Natural killer cell (primary cell): Measurements from ENCODE around the gene GAL3ST3. TPM values are rescaled to one million over a fixed set of nuclear protein-coding genes. Genes with fewer than 3 reads are reported as not detected.
A peak's percentile ranks its signal among the peaks of the same experiment; 100 is the strongest.
"Not testable (repeated sequence)": the region's sequence is repeated elsewhere in the genome, so short reads cannot be mapped to it uniquely, and the experiment has no call there.

Experiments used
- ATAC-seq, 3 donors: fragments of 150-1000 bp in 2 of 3; fragments of 200-7000 bp in 1 of 3; cut with Tn5 transposase; 1 replicate in 1 of 3; 2 replicates in 2 of 3; pipeline ENCODE4 v1.10.0; 2021; ENCODE audit warnings: mild to moderate bottlenecking in 2 of 3, moderate library complexity in 2 of 3
- DNase-seq, 2 donors: peaks; one replicate each; pipeline versions ENCODE4 v3.0.0 to v3.0.0-alpha.2; 2013 to 2021; ENCODE audit warnings: mixed read lengths in 1 of 2
- H3K27ac ChIP-seq: one replicate; pipeline ENCODE4 v1.5.1; 2013; ENCODE audit warnings: mild to moderate bottlenecking, low read length
- H3K27me3 ChIP-seq: one replicate; pipeline ENCODE4 v1.6.1; 2013; ENCODE audit warnings: low read length; ENCODE audit not compliant: control insufficient read depth, insufficient read depth
- H3K36me3 ChIP-seq: one replicate; pipeline ENCODE4 v1.6.1; 2013; ENCODE audit warnings: low read length; ENCODE audit not compliant: control insufficient read depth, insufficient read depth
- H3K4me1 ChIP-seq: one replicate; pipeline ENCODE4 v1.6.1; 2013; ENCODE audit warnings: low read length; ENCODE audit not compliant: control insufficient read depth, insufficient read depth
- H3K4me3 ChIP-seq: one replicate; pipeline ENCODE4 v1.5.1; 2013; ENCODE audit warnings: low read length
- H3K9me3 ChIP-seq: one replicate; pipeline ENCODE4 v1.6.1; 2013; ENCODE audit warnings: low read length; ENCODE audit not compliant: control insufficient read depth, insufficient read depth
- H3K27ac Mint-ChIP-seq, 2 donors: one replicate each; pipeline ENCODE4 v1.8.0; 2022; ENCODE audit warnings: mild to moderate bottlenecking in 2 of 2, mixed read lengths in 2 of 2, moderate library complexity in 1 of 2
- H3K27me3 Mint-ChIP-seq, 2 donors: one replicate each; pipeline ENCODE4 v1.8.0; 2022; ENCODE audit warnings: low read depth in 2 of 2, mixed read lengths in 2 of 2
- H3K36me3 Mint-ChIP-seq: one replicate; pipeline ENCODE4 v1.8.0; 2022; ENCODE audit warnings: mixed read lengths
- H3K4me1 Mint-ChIP-seq, 2 donors: one replicate each; pipeline ENCODE4 v1.8.0; 2022; ENCODE audit warnings: mixed read lengths in 2 of 2
- H3K4me3 Mint-ChIP-seq: one replicate; pipeline ENCODE4 v1.8.0; 2022; ENCODE audit warnings: mild to moderate bottlenecking, moderate library complexity, mixed read lengths
- H3K9me3 Mint-ChIP-seq, 2 donors: one replicate each; pipeline ENCODE4 v1.8.0; 2022; ENCODE audit warnings: mixed read lengths in 2 of 2
- WGBS: methylation state at CpG from one replicate; pipeline ENCODE4 v1.1.7; 2013; ENCODE audit warnings: missing lambda C conversion rate; ENCODE audit not compliant: insufficient coverage; 5-methylcytosine and 5-hydroxymethylcytosine counted together
- intact Hi-C: fragments of 100-400 bp; cut with micrococcal nuclease; formaldehyde crosslinking; loops from one replicate; pipeline ENCODE4 v1.14.2; 2022
- total RNA-seq, 4 donors: library from RNA; stranded (reverse); fragments of 120-200 nt in 1 of 4; gene quantifications; one replicate each; pipeline versions ENCODE4 v1.2.3 to v1.2.4, GENCODE V29; 2013 to 2022
- TF ChIP-seq, protein P1 (sequence below): fragments of 200-600 bp; IDR thresholded peaks from one replicate; pipeline ENCODE4 v1.8.0; 2022; ENCODE audit warnings: antibody characterized with exemption

The GAL3ST3 gene
- total RNA-seq, 3 donors from 2014 or later (not counting 1 experiment from before 2014, with no cell fraction given), result not detected

DNA sequence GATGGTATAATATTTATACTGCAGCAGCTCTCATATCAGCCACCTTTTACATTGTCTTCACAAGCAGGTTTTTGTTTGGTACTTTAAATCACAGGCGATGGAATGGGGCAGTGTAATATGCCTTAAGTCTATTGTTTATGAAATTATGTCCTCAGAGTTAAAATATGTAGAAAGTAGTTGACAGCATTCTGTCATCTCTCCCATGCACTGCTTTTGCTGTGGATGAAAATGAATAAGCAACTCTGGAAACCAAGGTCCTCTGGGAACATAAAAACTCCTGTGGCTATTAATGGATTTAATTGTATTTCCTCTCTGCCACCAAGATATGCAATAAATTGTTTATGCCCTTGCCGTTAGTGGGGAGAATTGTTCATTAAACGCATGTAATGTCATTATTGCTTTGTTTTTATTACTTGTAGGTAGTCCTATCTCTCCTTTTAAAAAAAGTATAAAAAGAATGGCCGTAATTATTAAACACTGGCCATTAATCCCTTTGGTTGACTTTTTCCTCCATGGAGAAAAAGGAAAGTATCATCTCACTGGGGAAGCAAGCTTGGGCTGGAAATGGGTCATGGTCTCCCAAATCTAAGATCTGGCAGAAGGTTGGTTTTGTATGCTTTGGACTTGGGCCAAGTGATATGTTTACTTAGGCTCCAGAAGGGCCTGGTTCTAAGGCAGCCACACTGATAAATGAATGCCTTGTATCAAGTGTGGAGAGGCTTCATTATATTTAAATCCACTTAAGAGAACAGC lies 34.2 kb upstream of the GAL3ST3 start:
- peak overlapping the region; percentile 18 for H3K27ac ChIP-seq
- peak overlapping the region; percentile 49 for H3K4me3 Mint-ChIP-seq
- peaks cover 68 to 71% of the 10 kb centered on the region in 2 donors for H3K4me1 Mint-ChIP-seq
- peak in 1 of 2 donors; percentile 40 for DNase-seq
- TF ChIP-seq, protein P1, sequence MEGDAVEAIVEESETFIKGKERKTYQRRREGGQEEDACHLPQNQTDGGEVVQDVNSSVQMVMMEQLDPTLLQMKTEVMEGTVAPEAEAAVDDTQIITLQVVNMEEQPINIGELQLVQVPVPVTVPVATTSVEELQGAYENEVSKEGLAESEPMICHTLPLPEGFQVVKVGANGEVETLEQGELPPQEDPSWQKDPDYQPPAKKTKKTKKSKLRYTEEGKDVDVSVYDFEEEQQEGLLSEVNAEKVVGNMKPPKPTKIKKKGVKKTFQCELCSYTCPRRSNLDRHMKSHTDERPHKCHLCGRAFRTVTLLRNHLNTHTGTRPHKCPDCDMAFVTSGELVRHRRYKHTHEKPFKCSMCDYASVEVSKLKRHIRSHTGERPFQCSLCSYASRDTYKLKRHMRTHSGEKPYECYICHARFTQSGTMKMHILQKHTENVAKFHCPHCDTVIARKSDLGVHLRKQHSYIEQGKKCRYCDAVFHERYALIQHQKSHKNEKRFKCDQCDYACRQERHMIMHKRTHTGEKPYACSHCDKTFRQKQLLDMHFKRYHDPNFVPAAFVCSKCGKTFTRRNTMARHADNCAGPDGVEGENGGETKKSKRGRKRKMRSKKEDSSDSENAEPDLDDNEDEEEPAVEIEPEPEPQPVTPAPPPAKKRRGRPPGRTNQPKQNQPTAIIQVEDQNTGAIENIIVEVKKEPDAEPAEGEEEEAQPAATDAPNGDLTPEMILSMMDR, result no peak
- 100% methylated on average over 1 of the region's 4 CpGs for WGBS
- no peaks in the 10 kb centered on the region for H3K36me3 Mint-ChIP-seq
- no peaks in the 10 kb centered on the region for H3K9me3 Mint-ChIP-seq
- H3K27me3 Mint-ChIP-seq, result no peaks in the 10 kb centered on the region
- peak overlapping the region; percentile 71 to 93 for H3K27ac Mint-ChIP-seq
- no peaks in the 10 kb centered on the region for H3K27me3 ChIP-seq
- intact Hi-C loops, result loop anchor here (5.0 kb wide), 1 partner anchor 34 kb away; no protein-coding TSS in a partner anchor
- H3K9me3 ChIP-seq, result no peaks in the 10 kb centered on the region
- no peak overlapping the region for H3K4me3 ChIP-seq
- no peaks in the 10 kb centered on the region for H3K36me3 ChIP-seq
- ATAC-seq, result no peak
- H3K4me1 ChIP-seq, result peaks cover 46% of the 10 kb centered on the region

- Mint-ChIP-seq H3K9me3 (no peaks in the 10 kb centered on the region), H3K27me3 (no peaks in the 10 kb centered on the region), H3K4me1 (peaks cover 65 to 70% of the 10 kb centered on the region in 2 donors), H3K36me3 (no peaks in the 10 kb centered on the region), H3K4me3 (peak overlapping the region; percentile 77), H3K27ac (peak overlapping the region; percentile 93)
- Histone ChIP-seq H3K9me3 (no peaks in the 10 kb centered on the region), H3K4me3 (no peak overlapping the region), H3K27me3 (no peaks in the 10 kb centered on the region), H3K4me1 (peaks cover 46% of the 10 kb centered on the region), H3K36me3 (peaks cover 6% of the 10 kb centered on the region), H3K27ac (peak overlapping the region; percentile 88)
- DNase-seq (peak; percentile 62 to 91), ATAC-seq (peak; percentile 86 to 95 (median 93))
- intact Hi-C loops, result loop anchor here (2.0 to 5.0 kb wide), 2 partner anchors 19 to 36 kb away; no protein-coding TSS in a partner anchor
- TF ChIP-seq, protein P1, result no peak
- WGBS, result 0% methylated on average over 5 of the region's 5 CpGs
Measured at GRCh38 chr11:66081505-66081904, 32.5 kb upstream of the GAL3ST3 start.

DNA sequence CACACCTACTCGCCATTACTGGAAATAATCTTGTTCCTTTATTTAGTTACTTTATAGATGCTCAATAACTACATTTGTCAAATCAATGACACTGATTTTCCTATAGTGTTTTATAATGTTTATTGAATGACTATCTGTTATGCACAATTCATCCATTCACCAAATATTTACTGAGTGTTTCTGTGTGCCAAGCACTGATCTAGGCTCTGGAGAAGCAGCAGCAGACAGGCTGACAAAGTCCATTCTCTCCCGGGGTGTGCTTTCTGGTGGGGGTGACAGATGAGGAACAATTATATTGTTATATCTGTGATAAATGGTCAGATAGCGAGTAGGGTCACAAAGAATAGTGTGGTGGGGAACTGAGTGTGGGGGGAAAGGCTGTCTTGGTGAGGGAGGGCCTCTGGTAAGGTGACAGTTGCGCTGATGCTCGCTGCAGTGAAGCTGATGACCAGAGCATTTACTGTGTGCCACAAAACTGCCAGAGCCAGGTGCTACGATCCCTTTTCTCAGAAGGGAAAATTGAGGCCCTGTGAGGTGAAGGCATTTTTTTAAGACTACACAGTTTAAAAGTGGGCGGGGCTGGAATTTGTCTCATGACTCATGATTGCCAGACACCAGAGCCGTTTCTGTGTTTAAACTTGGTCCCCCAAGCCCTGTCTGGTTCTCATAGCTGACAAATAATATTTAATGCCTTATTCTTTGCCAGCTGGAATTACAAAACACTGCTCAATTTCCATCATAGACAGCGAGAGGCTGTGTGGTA lies 31.3 kb upstream of the GAL3ST3 start:
- Histone ChIP-seq H3K9me3 (no peaks in the 10 kb centered on the region), H3K4me1 (peaks cover 46% of the 10 kb centered on the region), H3K4me3 (no peak overlapping the region), H3K27me3 (no peaks in the 10 kb centered on the region), H3K27ac (peak overlapping the region; percentile 88), H3K36me3 (peaks cover 12% of the 10 kb centered on the region)
- Mint-ChIP-seq H3K9me3 (no peaks in the 10 kb centered on the region), H3K27ac (peak overlapping the region; percentile 93), H3K4me3 (peak overlapping the region; percentile 77), H3K4me1 (peaks cover 65 to 68% of the 10 kb centered on the region in 2 donors), H3K27me3 (no peaks in the 10 kb centered on the region), H3K36me3 (no peaks in the 10 kb centered on the region)
- WGBS, result 58% methylated on average over 7 of the region's 9 CpGs
- TF ChIP-seq, protein P1, result no peak
- intact Hi-C loops, result loop anchor here (2.0 to 5.0 kb wide), 2 partner anchors 21 to 37 kb away; no protein-coding TSS in a partner anchor
- peak; percentile 54 to 83 for DNase-seq
- peak; percentile 52 to 72 (median 68) for ATAC-seq

- ATAC-seq, H3K27me3 Mint-ChIP-seq, intact Hi-C loops, H3K27ac ChIP-seq, H3K9me3 ChIP-seq, H3K9me3 Mint-ChIP-seq, DNase-seq, H3K36me3 Mint-ChIP-seq, H3K4me3 Mint-ChIP-seq, H3K27me3 ChIP-seq, H3K4me3 ChIP-seq: not testable (repeated sequence)
- peaks cover 52 to 56% of the 10 kb centered on the region in 2 donors for H3K4me1 Mint-ChIP-seq
- Histone ChIP-seq H3K36me3 (peaks cover 17% of the 10 kb centered on the region), H3K4me1 (peaks cover 42% of the 10 kb centered on the region)
- WGBS, result 84% methylated on average over 7 of the region's 7 CpGs
- peak overlapping the region; percentile 93 for H3K27ac Mint-ChIP-seq
Measured at GRCh38 chr11:66078949-66079348, 30.0 kb upstream of the GAL3ST3 start.
